Spinal cord (tissue), 10 donors: ENCODE data around the gene BSX. TPM values are rescaled to one million over a fixed set of nuclear protein-coding genes. Genes with fewer than 3 reads are reported as not detected.

Experiments
- DNase-seq, 6 donors: peaks; one replicate each; pipeline versions ENCODE4 v3.0.0 to v3.0.0-alpha.2; 2013 to 2015; ENCODE audit warnings: low spot score in 6 of 6, low read depth in 4 of 6
- H3K27ac ChIP-seq: one replicate; pipeline ENCODE4 v1.5.1; 2013; ENCODE audit warnings: low read depth, low read length, control low read depth
- H3K27me3 ChIP-seq: one replicate; pipeline ENCODE4 v1.6.1; 2013; ENCODE audit warnings: low read length; ENCODE audit not compliant: control insufficient read depth, insufficient read depth
- H3K36me3 ChIP-seq: one replicate; pipeline ENCODE4 v1.6.1; 2013; ENCODE audit warnings: low read length; ENCODE audit not compliant: control insufficient read depth, insufficient read depth
- H3K4me1 ChIP-seq: one replicate; pipeline ENCODE4 v1.6.1; 2013; ENCODE audit warnings: low read length; ENCODE audit not compliant: control insufficient read depth, insufficient read depth
- H3K4me3 ChIP-seq: one replicate; pipeline ENCODE4 v1.5.1; 2013; ENCODE audit warnings: low read depth, low read length, control low read depth
- H3K9me3 ChIP-seq: one replicate; pipeline ENCODE4 v1.6.1; 2013; ENCODE audit warnings: low read length; ENCODE audit not compliant: control insufficient read depth, insufficient read depth
- WGBS: methylation state at CpG from one replicate; pipeline ENCODE4 v1.1.5; 2013; ENCODE audit warnings: missing lambda C conversion rate; ENCODE audit not compliant: insufficient coverage; 5-methylcytosine and 5-hydroxymethylcytosine counted together
- long read RNA-seq, 4 donors: transcript quantifications; one replicate each; lab custom pipeline, GENCODE V29; 2026
- polyA plus RNA-seq, 2 donors: library from polyadenylated mRNA; unstranded; fragments of 120-200 nt; gene quantifications; one replicate each; pipeline ENCODE4 v1.2.1, GENCODE V29; 2013; ENCODE audit not compliant: insufficient read length in 2 of 2
- total RNA-seq, 2 donors: library from RNA; depleted of rRNA in 1 of 2; stranded (reverse); fragments of 120-200 nt in 1 of 2; fragments of >200 nt in 1 of 2; gene quantifications; one replicate each; pipeline versions ENCODE4 v1.2.3 to v1.2.4, GENCODE V29; 2013 to 2014
- donor health status: healthy.

Gene BSX
- not detected for total RNA-seq
- polyA plus RNA-seq = not detected
- long read RNA-seq, donor 1 = 0 reads
- long read RNA-seq, donor 2 = 0 reads
- long read RNA-seq, donor 3 = 0 reads
- long read RNA-seq, donor 4 = 0 reads

- Histone ChIP-seq H3K9me3 (no peaks in the 10 kb centered on the region), H3K4me1 (peaks cover 47% of the 10 kb centered on the region), H3K27ac (no peak within 1 kb of the TSS), H3K4me3 (no peak within 1 kb of the TSS), H3K27me3 (peaks cover 98% of the 10 kb centered on the region), H3K36me3 (no peaks in the 10 kb centered on the region)
- DNase-seq = peak in 3 of 6 donors; percentile 39 to 83 (median 61)
- WGBS = 7% methylated on average over 35 of the region's 35 CpGs
These were observed at the start of gene BSX for GRCh38 chr11:122981388-122982264. BSX (minus strand) TSS chr11:122981834; CDS start chr11:122981671, 163 bp downstream.

DNA sequence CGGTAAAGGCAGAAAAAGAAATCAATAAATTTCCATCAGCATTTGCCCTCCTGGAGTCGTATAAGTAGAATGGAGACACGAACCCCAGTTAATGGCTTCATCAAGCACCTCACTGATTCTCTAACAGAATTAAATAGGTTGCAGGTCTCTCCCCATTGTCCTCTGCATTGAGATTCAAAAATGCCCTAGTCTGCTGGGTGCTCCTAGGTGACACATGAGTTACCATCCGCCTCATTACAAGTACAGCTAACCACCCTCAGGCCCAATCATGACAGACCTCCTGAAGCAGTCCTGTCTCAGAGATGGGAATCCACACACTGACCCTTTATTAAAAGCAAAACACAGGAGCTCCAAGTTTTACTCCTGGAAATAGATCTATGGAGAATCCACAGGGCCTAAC, 48.9 kb upstream of the BSX start:
- no peak for DNase-seq
- 86% methylated on average over 1 of the region's 4 CpGs for WGBS
- Histone ChIP-seq H3K27me3 (no peaks in the 10 kb centered on the region), H3K9me3 (no peaks in the 10 kb centered on the region), H3K27ac (no peak overlapping the region), H3K4me1 (no peaks in the 10 kb centered on the region), H3K36me3 (no peaks in the 10 kb centered on the region), H3K4me3 (no peak overlapping the region)

- WGBS = 69% methylated on average over 2 of the region's 2 CpGs
- Histone ChIP-seq H3K9me3 (no peaks in the 10 kb centered on the region), H3K27ac (no peak overlapping the region), H3K4me3 (no peak overlapping the region), H3K36me3 (no peaks in the 10 kb centered on the region), H3K4me1 (no peaks in the 10 kb centered on the region), H3K27me3 (no peaks in the 10 kb centered on the region)
- peak in 2 of 6 donors; percentile 22 to 33 for DNase-seq
These were observed 39.3 kb upstream of the BSX start for GRCh38 chr11:123020968-123021367.

GRCh38 chr11:123018702-123019101, 37.1 kb upstream of the BSX start:
- no peak overlapping the region for H3K4me3 ChIP-seq
- 79% methylated on average over 6 of the region's 9 CpGs for WGBS
- H3K27me3 ChIP-seq = no peaks in the 10 kb centered on the region
- no peak overlapping the region for H3K27ac ChIP-seq
- no peaks in the 10 kb centered on the region for H3K4me1 ChIP-seq
- no peaks in the 10 kb centered on the region for H3K36me3 ChIP-seq
- DNase-seq = no peak
- no peaks in the 10 kb centered on the region for H3K9me3 ChIP-seq

- no peak overlapping the region for H3K4me3 ChIP-seq
- 74% methylated on average over 3 of the region's 4 CpGs for WGBS
These were observed 29.9 kb upstream of the BSX start for GRCh38 chr11:123011510-123011909.

DNA sequence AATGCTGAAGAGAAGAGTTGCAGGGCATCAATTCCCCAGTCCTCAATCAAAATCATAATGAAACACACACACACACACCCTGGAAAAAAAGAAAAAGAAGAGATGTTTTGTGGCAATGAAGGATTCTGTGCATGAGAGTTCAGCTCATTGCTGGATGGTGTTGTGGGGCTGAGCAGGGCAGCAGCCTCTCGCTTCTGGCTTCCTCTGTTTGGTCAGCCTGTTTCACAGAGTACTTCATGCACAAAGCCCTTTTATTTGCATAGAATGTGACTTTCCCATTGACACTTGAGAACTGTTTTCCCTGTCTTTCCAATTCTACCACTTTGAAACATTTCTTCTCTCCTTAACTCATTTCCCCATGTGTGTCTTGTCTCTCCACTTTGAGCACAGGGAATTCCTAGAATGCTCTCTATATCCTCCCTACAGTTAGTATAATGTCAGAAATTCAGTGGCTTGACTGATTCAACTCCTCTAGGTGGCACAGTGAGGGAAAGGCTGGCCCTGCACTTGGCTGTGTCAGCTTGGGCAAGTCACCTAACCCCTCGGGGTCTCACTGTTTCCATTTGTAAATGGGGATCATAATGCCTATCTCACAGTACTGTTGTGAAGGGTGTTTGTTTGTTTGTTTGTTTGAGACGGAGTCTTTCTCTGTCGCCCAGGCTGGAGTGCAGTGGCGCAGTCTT, 25.4 kb upstream of the BSX start:
- 67% methylated on average over 2 of the region's 5 CpGs for WGBS
- no peaks in the 10 kb centered on the region for H3K36me3 ChIP-seq

More at GRCh38 chr11:123011510-123011909, 29.9 kb upstream of the BSX start:
- no peaks in the 10 kb centered on the region for H3K9me3 ChIP-seq
- H3K4me1 ChIP-seq = no peaks in the 10 kb centered on the region
- DNase-seq = no peak
- no peak overlapping the region for H3K27ac ChIP-seq
- H3K27me3 ChIP-seq = no peaks in the 10 kb centered on the region
- no peaks in the 10 kb centered on the region for H3K36me3 ChIP-seq

GRCh38 chr11:123000721-123001120, 19.1 kb upstream of the BSX start:
- Histone ChIP-seq H3K4me3 (no peak overlapping the region), H3K27ac (no peak overlapping the region), H3K4me1 (no peaks in the 10 kb centered on the region), H3K27me3 (no peaks in the 10 kb centered on the region), H3K9me3 (no peaks in the 10 kb centered on the region), H3K36me3 (no peaks in the 10 kb centered on the region)
- no CpG with 5 or more reads among the region's 5 CpGs for WGBS
- DNase-seq = no peak

More for the DNA sequence above, 25.4 kb upstream of the BSX start:
- DNase-seq = no peak
- H3K27ac ChIP-seq = no peak overlapping the region
- no peaks in the 10 kb centered on the region for H3K4me1 ChIP-seq
- H3K4me3 ChIP-seq = no peak overlapping the region
- no peaks in the 10 kb centered on the region for H3K9me3 ChIP-seq
- H3K27me3 ChIP-seq = no peaks in the 10 kb centered on the region

DNA sequence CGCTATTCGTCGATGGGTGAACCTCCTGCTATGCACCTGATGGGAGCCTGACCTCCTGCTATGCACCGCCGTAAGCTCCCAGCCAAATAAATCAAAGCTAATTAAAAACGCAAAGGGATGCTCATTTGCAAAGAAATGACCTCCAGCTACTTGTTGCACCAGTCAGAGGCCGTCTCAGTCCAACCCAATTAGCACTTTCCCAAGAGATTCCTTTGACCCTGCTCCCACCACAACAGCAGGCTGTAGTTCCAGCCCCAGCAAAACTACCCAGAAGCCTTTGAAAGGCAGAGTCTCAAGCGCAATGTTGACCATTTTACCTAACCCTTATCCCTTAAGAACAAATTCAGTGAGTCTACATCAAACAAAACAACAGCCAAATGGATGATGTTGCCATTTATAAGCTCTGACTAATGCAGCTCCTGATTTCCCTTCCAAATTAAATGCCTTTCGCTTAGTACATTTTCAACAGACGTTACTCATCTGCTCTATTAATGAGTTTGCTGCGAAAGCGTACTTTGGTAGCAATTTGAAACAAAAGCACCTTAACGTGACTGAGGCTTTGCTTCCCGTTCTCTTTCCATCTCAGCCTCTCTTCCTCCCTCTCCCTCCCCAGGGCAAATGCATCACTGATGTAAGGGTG, 17.2 kb upstream of the BSX start:
- WGBS = 31% methylated on average over 8 of the region's 14 CpGs
- no peak overlapping the region for H3K27ac ChIP-seq
- no peaks in the 10 kb centered on the region for H3K4me1 ChIP-seq
- no peak overlapping the region for H3K4me3 ChIP-seq
- DNase-seq = peak in 1 of 6 donors; percentile 43
- no peaks in the 10 kb centered on the region for H3K27me3 ChIP-seq
- no peaks in the 10 kb centered on the region for H3K9me3 ChIP-seq
- no peaks in the 10 kb centered on the region for H3K36me3 ChIP-seq

DNA sequence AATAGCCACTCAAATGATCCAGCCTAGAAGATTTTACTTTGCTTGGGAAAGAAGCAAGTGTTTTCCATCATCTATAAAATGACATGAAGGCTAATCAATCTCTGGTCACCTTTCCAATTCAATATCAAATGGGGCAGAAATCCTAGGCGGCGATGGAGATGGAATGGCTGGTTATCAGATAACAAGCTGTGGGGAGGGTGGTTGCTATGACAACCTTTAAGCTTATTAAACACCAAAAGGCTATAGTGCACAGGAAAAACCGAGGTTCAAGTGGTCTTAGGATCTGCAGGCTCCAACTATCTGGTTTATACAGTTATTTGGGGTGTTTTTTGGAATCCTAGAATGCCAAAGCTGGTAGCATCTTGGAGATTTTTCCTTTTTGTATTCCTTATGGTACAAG, 13.9 kb upstream of the BSX start:
- peak in 1 of 6 donors; percentile 50 for DNase-seq
- no peaks in the 10 kb centered on the region for H3K36me3 ChIP-seq
- H3K9me3 ChIP-seq = no peaks in the 10 kb centered on the region
- no peaks in the 10 kb centered on the region for H3K27me3 ChIP-seq
- WGBS = no CpG with 5 or more reads among the region's 3 CpGs
- H3K4me3 ChIP-seq = no peak overlapping the region
- no peaks in the 10 kb centered on the region for H3K4me1 ChIP-seq
- H3K27ac ChIP-seq = no peak overlapping the region
